Measurements from ENCODE around the gene CDC42EP5. TPM values are rescaled to one million over a fixed set of nuclear protein-coding genes. Genes with fewer than 3 reads are reported as not detected.
A peak's percentile ranks its signal among the peaks of the same experiment; 100 is the strongest.

CDC42EP5 gene
- total RNA-seq, 3 donors from 2014 or later (not counting 1 experiment from before 2014, with no cell fraction given) = not detected

- H3K36me3 Mint-ChIP-seq = no peaks in the 10 kb centered on the region
- H3K27me3 ChIP-seq (ENCODE audit: control insufficient read depth, insufficient read depth, low read length) = no peaks in the 10 kb centered on the region
- H3K36me3 ChIP-seq (ENCODE audit: control insufficient read depth, insufficient read depth, low read length) = peaks cover 77% of the 10 kb centered on the region
- WGBS (ENCODE audit: insufficient coverage) = 97% methylated on average over 31 of the region's 31 CpGs
- H3K4me3 Mint-ChIP-seq = no peak overlapping the region
- H3K9me3 ChIP-seq (ENCODE audit: control insufficient read depth, insufficient read depth, low read length) = no peaks in the 10 kb centered on the region
- no peaks in the 10 kb centered on the region for H3K9me3 Mint-ChIP-seq
- TF ChIP-seq CTCF (IDR thresholded peaks at IDR 0.05) = no peak
- H3K27me3 Mint-ChIP-seq (ENCODE audit: low read depth in 2 of 2) = no peaks in the 10 kb centered on the region
- peaks cover 25% of the 10 kb centered on the region for H3K4me1 ChIP-seq (ENCODE audit: control insufficient read depth, insufficient read depth, low read length)
- peaks cover 36 to 49% of the 10 kb centered on the region in 2 donors for H3K4me1 Mint-ChIP-seq
- no peak overlapping the region for H3K27ac ChIP-seq (ENCODE audit: low read length)
- no peak overlapping the region for H3K4me3 ChIP-seq (ENCODE audit: low read length)
- no peak overlapping the region for H3K27ac Mint-ChIP-seq
- intact Hi-C loops (cut with micrococcal nuclease) = no loop called here
- ATAC-seq (no peak), DNase-seq (no peak)
These were observed 18.9 kb downstream of the CDC42EP5 start for GRCh38 chr19:54453921-54454780.

DNA sequence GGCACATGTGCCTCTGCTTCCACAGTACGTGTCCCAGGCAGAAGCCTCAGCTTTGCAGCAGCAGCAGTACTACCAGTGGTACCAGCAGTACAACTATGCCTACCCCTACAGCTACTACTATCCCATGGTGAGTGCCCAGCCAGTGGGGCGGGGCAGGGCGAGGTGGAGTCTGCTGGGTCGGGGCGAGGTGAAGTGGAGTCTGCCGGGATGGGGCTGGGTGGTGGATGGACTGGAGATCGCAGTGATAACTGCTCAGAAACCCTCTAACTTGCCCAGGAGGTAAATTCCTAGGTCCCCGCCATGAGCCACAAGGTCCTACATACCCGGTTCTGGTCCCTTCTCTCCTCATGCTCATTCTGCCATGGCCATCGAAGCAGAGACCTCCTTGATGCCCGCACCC lies 20.5 kb downstream of the CDC42EP5 start:
- intact Hi-C loops (cut with micrococcal nuclease) = no loop called here
- no peaks in the 10 kb centered on the region for H3K27me3 Mint-ChIP-seq (ENCODE audit: low read depth in 2 of 2)
- no peak for TF ChIP-seq CTCF (IDR thresholded peaks at IDR 0.05)
- H3K4me1 Mint-ChIP-seq = peaks cover 39 to 53% of the 10 kb centered on the region in 2 donors
- peaks cover 33% of the 10 kb centered on the region for H3K4me1 ChIP-seq (ENCODE audit: control insufficient read depth, insufficient read depth, low read length)
- H3K27ac Mint-ChIP-seq = no peak overlapping the region
- no peaks in the 10 kb centered on the region for H3K36me3 Mint-ChIP-seq
- ATAC-seq (no peak), DNase-seq (no peak)
- H3K9me3 Mint-ChIP-seq = no peaks in the 10 kb centered on the region
- H3K36me3 ChIP-seq (ENCODE audit: control insufficient read depth, insufficient read depth, low read length) = peaks cover 62% of the 10 kb centered on the region
- no peak overlapping the region for H3K4me3 Mint-ChIP-seq
- 97% methylated on average over 10 of the region's 11 CpGs for WGBS (ENCODE audit: insufficient coverage)
- H3K9me3 ChIP-seq (ENCODE audit: control insufficient read depth, insufficient read depth, low read length) = no peaks in the 10 kb centered on the region
- no peak overlapping the region for H3K27ac ChIP-seq (ENCODE audit: low read length)
- H3K27me3 ChIP-seq (ENCODE audit: control insufficient read depth, insufficient read depth, low read length) = no peaks in the 10 kb centered on the region
- no peak overlapping the region for H3K4me3 ChIP-seq (ENCODE audit: low read length)

DNA sequence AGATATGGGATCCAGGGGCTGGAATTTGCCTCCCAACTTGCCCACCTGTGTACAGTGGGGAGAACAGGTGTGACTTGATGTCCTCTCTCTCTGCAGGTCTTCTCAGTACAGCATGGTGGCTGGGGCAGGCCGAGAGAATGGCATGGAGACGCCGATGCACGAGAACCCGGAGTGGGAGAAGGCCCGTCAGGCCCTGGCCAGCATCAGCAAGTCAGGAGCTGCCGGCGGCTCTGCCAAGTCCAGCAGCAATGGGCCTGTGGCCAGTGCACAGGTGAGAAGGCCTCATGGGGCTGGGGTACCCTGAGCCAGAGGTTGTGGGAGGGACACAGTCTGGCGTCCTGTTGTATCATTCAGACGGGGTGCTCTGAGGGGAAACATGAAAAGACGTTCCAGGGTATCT lies 21.1 kb downstream of the CDC42EP5 start:
- 97% methylated on average over 11 of the region's 11 CpGs for WGBS (ENCODE audit: insufficient coverage)
- Mint-ChIP-seq H3K4me1 (peaks cover 43 to 59% of the 10 kb centered on the region in 2 donors), H3K9me3 (no peaks in the 10 kb centered on the region), H3K4me3 (no peak overlapping the region), H3K27ac (peak overlapping the region; percentile 100), H3K36me3 (no peaks in the 10 kb centered on the region), H3K27me3 (ENCODE audit: low read depth in 2 of 2) (no peaks in the 10 kb centered on the region)
- ATAC-seq = no peak
- Histone ChIP-seq H3K36me3 (ENCODE audit: control insufficient read depth, insufficient read depth, low read length) (peaks cover 57% of the 10 kb centered on the region), H3K27me3 (ENCODE audit: control insufficient read depth, insufficient read depth, low read length) (no peaks in the 10 kb centered on the region), H3K27ac (ENCODE audit: low read length) (no peak overlapping the region), H3K4me3 (ENCODE audit: low read length) (no peak overlapping the region), H3K4me1 (ENCODE audit: control insufficient read depth, insufficient read depth, low read length) (peaks cover 36% of the 10 kb centered on the region), H3K9me3 (ENCODE audit: control insufficient read depth, insufficient read depth, low read length) (no peaks in the 10 kb centered on the region)
- DNase-seq = no peak
- intact Hi-C loops (cut with micrococcal nuclease) = no loop called here
- TF ChIP-seq CTCF (IDR thresholded peaks at IDR 0.05) = no peak
